Small intestine (tissue), 7 donors: ENCODE data around the gene MBOAT7. TPM values are rescaled to one million over a fixed set of nuclear protein-coding genes. Genes with fewer than 3 reads are reported as not detected.

Experiments
- DNase-seq, 2 donors: peaks; one replicate each; pipeline versions ENCODE4 v3.0.0 to v3.0.0-alpha.2; 2013
- FAIRE-seq: peaks from 2 replicates; lab custom pipeline; 2012; peaks lifted over from hg19 to GRCh38; lab: Jason Lieb, UNC
- H3K27ac ChIP-seq, 3 donors: one replicate each; pipeline ENCODE4 v1.5.1; 2013; ENCODE audit warnings: low read length in 2 of 3, mild to moderate bottlenecking in 2 of 3, control low read depth in 1 of 3, inconsistent platforms in 1 of 3, low read depth in 1 of 3, moderate library complexity in 1 of 3
- H3K27me3 ChIP-seq, 3 donors: one replicate each; pipeline ENCODE4 v1.6.1; 2013; ENCODE audit warnings: low read length in 3 of 3, inconsistent platforms in 1 of 3; ENCODE audit not compliant: control insufficient read depth in 3 of 3, insufficient read depth in 3 of 3
- H3K36me3 ChIP-seq, 3 donors: one replicate each; pipeline ENCODE4 v1.6.1; 2013; ENCODE audit warnings: low read length in 3 of 3, inconsistent platforms in 1 of 3, low read depth in 1 of 3, mild to moderate bottlenecking in 1 of 3, moderate library complexity in 1 of 3; ENCODE audit not compliant: control insufficient read depth in 3 of 3, insufficient read depth in 2 of 3
- H3K4me1 ChIP-seq, 3 donors: one replicate each; pipeline ENCODE4 v1.6.1; 2013; ENCODE audit warnings: low read length in 2 of 3, inconsistent platforms in 1 of 3, low read depth in 1 of 3, mild to moderate bottlenecking in 1 of 3, moderate library complexity in 1 of 3; ENCODE audit not compliant: control insufficient read depth in 3 of 3, insufficient read depth in 2 of 3
- H3K4me3 ChIP-seq, 3 donors: one replicate each; pipeline ENCODE4 v1.5.1; 2013; ENCODE audit warnings: low read length in 3 of 3, control low read depth in 1 of 3, inconsistent platforms in 1 of 3, low read depth in 1 of 3, mild to moderate bottlenecking in 1 of 3, moderate library complexity in 1 of 3
- H3K9me3 ChIP-seq, 2 donors: one replicate each; pipeline ENCODE4 v1.6.1; 2013; ENCODE audit warnings: low read depth in 1 of 2, low read length in 1 of 2; ENCODE audit not compliant: control insufficient read depth in 2 of 2, insufficient read depth in 1 of 2
- WGBS, 3 donors: extraction: QIAGEN DNeasy Blood & Tissue Kit; methylation state at CpG; one replicate each; pipeline ENCODE4 v1.1.7; 2013; 5-methylcytosine and 5-hydroxymethylcytosine counted together
- polyA plus RNA-seq, 4 donors: library from polyadenylated mRNA; stranded (reverse) in 3 of 4; unstranded in 1 of 4; fragments of 200-250 nt in 3 of 4; fragments of 120-200 nt in 1 of 4; gene quantifications; one replicate each; pipeline versions ENCODE4 v1.2.1 to v1.2.3, GENCODE V29; 2013
- donor health status: healthy with polysubstance abuse.
- donor health status: control.
- donor health status: control.
- donor health status: Bipolar disorder and iron deficiency.
- donor health status: healthy.

MBOAT7 gene
- polyA plus RNA-seq, 4 donors = 47.8 to 118 (median 54.7) TPM

GRCh38 chr19:54133312-54133956, 55.9 kb downstream of the MBOAT7 start:
- Histone ChIP-seq H3K36me3 (peaks cover 4 to 39% (median 8%) of the 10 kb centered on the region in 3 donors), H3K27ac (no peak overlapping the region), H3K27me3 (no peaks in the 10 kb centered on the region), H3K4me1 (peaks cover 0 to under 1% (median 0%) of the 10 kb centered on the region in 3 donors), H3K4me3 (no peak overlapping the region), H3K9me3 (no peaks in the 10 kb centered on the region)
- WGBS, 3 donors = 78 to 82% (median 80%) methylated on average over 10 of the region's 10 CpGs
- no peak for FAIRE-seq
- DNase-seq = no peak

- 97 to 98% (median 97%) methylated on average over 20 of the region's 20 CpGs for WGBS, 3 donors
Observed at GRCh38 chr19:54129617-54129996, 59.8 kb downstream of the MBOAT7 start.

DNA sequence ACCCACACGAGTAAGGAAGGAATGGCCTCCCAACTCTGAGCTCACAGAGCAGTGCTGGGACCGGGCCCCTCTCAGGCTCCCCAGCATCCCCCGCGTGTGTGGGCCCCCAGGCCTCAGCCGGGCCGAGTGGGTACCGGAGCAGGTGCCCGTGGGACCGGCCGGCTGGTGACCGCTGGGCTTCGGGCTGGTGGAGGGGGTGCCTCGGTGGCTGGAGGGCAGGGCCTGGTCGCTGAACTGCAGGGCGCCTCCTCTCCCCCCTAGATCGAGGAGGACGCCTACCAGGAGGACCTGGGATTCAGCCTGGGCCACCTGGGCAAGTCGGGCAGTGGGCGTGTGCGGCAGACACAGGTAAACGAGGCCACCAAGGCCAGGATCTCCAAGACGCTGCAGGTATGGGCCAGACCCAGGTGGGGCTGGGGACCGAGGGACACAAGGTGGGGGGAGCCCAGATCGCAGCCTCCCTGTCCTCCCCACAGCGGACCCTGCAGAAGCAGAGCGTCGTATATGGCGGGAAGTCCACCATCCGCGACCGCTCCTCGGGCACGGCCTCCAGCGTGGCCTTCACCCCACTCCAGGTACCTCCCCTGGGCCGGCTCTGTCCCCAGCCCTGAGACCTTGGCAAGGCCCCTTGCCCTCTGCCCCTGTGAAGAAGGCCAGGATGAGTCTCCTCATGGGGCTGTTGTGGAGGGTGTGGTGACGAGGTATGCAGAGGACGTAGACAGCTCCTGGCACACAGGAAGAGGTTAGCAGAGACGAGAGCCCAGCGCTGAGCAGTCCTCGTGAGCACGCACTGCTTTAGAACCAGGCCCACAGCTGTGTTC, 60.4 kb downstream of the MBOAT7 start:
- H3K27me3 ChIP-seq = no peaks in the 10 kb centered on the region
- 95 to 97% (median 96%) methylated on average over 39 to 41 of the region's 41 CpGs for WGBS, 3 donors
- DNase-seq = no peak
- H3K4me1 ChIP-seq = no peaks in the 10 kb centered on the region
- peaks cover 21 to 81% (median 23%) of the 10 kb centered on the region in 3 donors for H3K36me3 ChIP-seq
- H3K9me3 ChIP-seq = no peaks in the 10 kb centered on the region
- FAIRE-seq = no peak
- H3K4me3 ChIP-seq = no peak overlapping the region
- H3K27ac ChIP-seq = no peak overlapping the region

More at GRCh38 chr19:54129617-54129996, 59.8 kb downstream of the MBOAT7 start:
- H3K4me3 ChIP-seq = no peak overlapping the region
- H3K36me3 ChIP-seq = peaks cover 20 to 75% (median 23%) of the 10 kb centered on the region in 3 donors
- no peak for FAIRE-seq
- no peaks in the 10 kb centered on the region for H3K27me3 ChIP-seq
- H3K4me1 ChIP-seq = no peaks in the 10 kb centered on the region
- H3K9me3 ChIP-seq = no peaks in the 10 kb centered on the region
- no peak for DNase-seq
- H3K27ac ChIP-seq = no peak overlapping the region

- no peak for FAIRE-seq
- 90 to 96% (median 94%) methylated on average over 18 to 20 of the region's 20 CpGs for WGBS, 3 donors
- DNase-seq = no peak
- H3K4me3 ChIP-seq = no peak overlapping the region
- H3K27me3 ChIP-seq = no peaks in the 10 kb centered on the region
- H3K4me1 ChIP-seq = no peaks in the 10 kb centered on the region
- H3K27ac ChIP-seq = no peak overlapping the region
- no peaks in the 10 kb centered on the region for H3K9me3 ChIP-seq
- peaks cover 25 to 85% (median 27%) of the 10 kb centered on the region in 3 donors for H3K36me3 ChIP-seq
Observed at GRCh38 chr19:54128441-54128725, 61.0 kb downstream of the MBOAT7 start.

GRCh38 chr19:54127688-54128440, 61.5 kb downstream of the MBOAT7 start:
- peaks cover 27 to 87% (median 28%) of the 10 kb centered on the region in 3 donors for H3K36me3 ChIP-seq
- DNase-seq = no peak

GRCh38 chr19:54125713-54126112, 63.7 kb downstream of the MBOAT7 start:
- FAIRE-seq = no peak
- WGBS, 3 donors = 85 to 94% (median 91%) methylated on average over 9 of the region's 9 CpGs
- Histone ChIP-seq H3K4me3 (no peak overlapping the region), H3K27ac (no peak overlapping the region), H3K27me3 (no peaks in the 10 kb centered on the region), H3K4me1 (no peaks in the 10 kb centered on the region), H3K36me3 (peaks cover 27 to 89% (median 37%) of the 10 kb centered on the region in 3 donors), H3K9me3 (no peaks in the 10 kb centered on the region)
- DNase-seq = no peak

More at GRCh38 chr19:54127688-54128440, 61.5 kb downstream of the MBOAT7 start:
- Histone ChIP-seq H3K4me1 (no peaks in the 10 kb centered on the region), H3K27me3 (no peaks in the 10 kb centered on the region), H3K4me3 (no peak overlapping the region), H3K9me3 (no peaks in the 10 kb centered on the region), H3K27ac (no peak overlapping the region)
- WGBS, 3 donors = 91 to 93% (median 93%) methylated on average over 37 to 44 of the region's 44 CpGs
- FAIRE-seq = no peak

GRCh38 chr19:54124393-54124792, 65.0 kb downstream of the MBOAT7 start:
- no peak overlapping the region for H3K4me3 ChIP-seq
- WGBS, 3 donors = 89 to 96% (median 94%) methylated on average over 19 of the region's 19 CpGs
- peaks cover 28 to 94% (median 37%) of the 10 kb centered on the region in 3 donors for H3K36me3 ChIP-seq

DNA sequence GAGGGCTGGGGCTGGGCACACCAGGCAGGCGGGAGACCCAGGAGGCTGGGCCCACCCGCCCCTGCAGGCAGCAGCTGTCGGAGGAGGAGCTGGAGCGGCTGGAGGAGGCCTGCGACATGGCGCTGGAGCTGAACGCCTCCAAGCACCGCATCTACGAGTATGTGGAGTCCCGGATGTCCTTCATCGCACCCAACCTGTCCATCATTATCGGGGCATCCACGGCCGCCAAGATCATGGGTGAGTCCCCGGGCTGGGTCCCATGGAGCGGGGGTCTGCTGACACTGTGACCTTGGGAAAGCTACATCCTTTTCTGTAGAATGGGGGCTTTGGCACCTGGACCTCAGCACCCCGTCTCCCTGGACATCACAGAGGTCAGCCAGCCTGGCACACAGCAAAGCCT, 65.7 kb downstream of the MBOAT7 start:
- H3K36me3 ChIP-seq = peaks cover 25 to 88% (median 34%) of the 10 kb centered on the region in 3 donors
- no peak overlapping the region for H3K4me3 ChIP-seq
- H3K9me3 ChIP-seq = no peaks in the 10 kb centered on the region
- no peaks in the 10 kb centered on the region for H3K27me3 ChIP-seq
- no peak overlapping the region for H3K27ac ChIP-seq
- DNase-seq = no peak
- FAIRE-seq = no peak
- WGBS, 3 donors = 94 to 97% (median 94%) methylated on average over 17 of the region's 17 CpGs
- no peaks in the 10 kb centered on the region for H3K4me1 ChIP-seq

More at GRCh38 chr19:54124393-54124792, 65.0 kb downstream of the MBOAT7 start:
- Histone ChIP-seq H3K4me1 (no peaks in the 10 kb centered on the region), H3K27me3 (no peaks in the 10 kb centered on the region), H3K27ac (no peak overlapping the region), H3K9me3 (no peaks in the 10 kb centered on the region)
- FAIRE-seq = no peak
- no peak for DNase-seq
